ACC112 (cell line): Measurements from ENCODE around the gene CSNK2A3.

Source experiments
- H2AFZ ChIP-seq: fragments of 200-600 bp; sonication (generic); one replicate; pipeline ENCODE4 v1.6.0; 2017; ENCODE audit warnings: antibody characterized with exemption, low read length; ENCODE audit not compliant: unreplicated experiment
- H3K27ac ChIP-seq: fragments of 200-600 bp; sonication (generic); 2 replicates; pipeline ENCODE4 v1.5.1; 2014; ENCODE audit warnings: low read depth, mild to moderate bottlenecking, antibody characterized with exemption, low read length, moderate library complexity
- H3K27me3 ChIP-seq: fragments of 200-600 bp; sonication (generic); 2 replicates; pipeline ENCODE4 v1.6.1; 2014; ENCODE audit warnings: mild to moderate bottlenecking, antibody characterized with exemption, low read length, moderate library complexity, mixed read lengths; ENCODE audit not compliant: insufficient read depth
- H3K36me3 ChIP-seq: fragments of 200-600 bp; sonication (generic); 2 replicates; pipeline ENCODE4 v1.6.1; 2016; ENCODE audit warnings: mild to moderate bottlenecking, antibody characterized with exemption, low read length, moderate library complexity, mixed read lengths; ENCODE audit not compliant: insufficient read depth
- H3K4me1 ChIP-seq: fragments of 200-600 bp; sonication (generic); one replicate; pipeline ENCODE4 v1.6.1; 2016; ENCODE audit warnings: low read length, mixed read lengths; ENCODE audit not compliant: insufficient read depth, unreplicated experiment, control insufficient read depth
- H3K4me3 ChIP-seq: fragments of 200-600 bp; sonication (generic); 2 replicates; pipeline ENCODE4 v1.5.1; 2014; ENCODE audit warnings: mild to moderate bottlenecking, low read depth, low read length
- H3K79me2 ChIP-seq: fragments of 200-600 bp; sonication (generic); one replicate; pipeline ENCODE4 v1.6.0; 2016; ENCODE audit warnings: low read length; ENCODE audit not compliant: control insufficient read depth, unreplicated experiment, insufficient read depth

Gene CSNK2A3

GRCh38 chr11:11316651-11317230, 36.3 kb downstream of the CSNK2A3 start:
- peaks cover 11% of the 10 kb centered on the region for H3K4me1 ChIP-seq
- H3K36me3 ChIP-seq, result no peaks in the 10 kb centered on the region
- no peaks in the 10 kb centered on the region for H3K27me3 ChIP-seq
- H3K79me2 ChIP-seq, result no peaks in the 10 kb centered on the region
- H3K27ac ChIP-seq, result no peak overlapping the region
- no peak overlapping the region for H3K4me3 ChIP-seq
- H2AFZ ChIP-seq, result no peak overlapping the region

GRCh38 chr11:11313902-11314692, 39.0 kb downstream of the CSNK2A3 start:
- Histone ChIP-seq H3K36me3 (no peaks in the 10 kb centered on the region), H3K4me1 (peaks cover 11% of the 10 kb centered on the region), H3K4me3 (no peak overlapping the region), H2AFZ (no peak overlapping the region), H3K79me2 (no peaks in the 10 kb centered on the region), H3K27ac (peak overlapping the region; percentile 32; the same call in 1 of the 2 replicates), H3K27me3 (no peaks in the 10 kb centered on the region)

GRCh38 chr11:11313426-11313825, 39.6 kb downstream of the CSNK2A3 start:
- H2AFZ ChIP-seq, result no peak overlapping the region
- no peaks in the 10 kb centered on the region for H3K27me3 ChIP-seq
- H3K27ac ChIP-seq, result peak overlapping the region; percentile 32; the same call in 1 of the 2 replicates
- no peaks in the 10 kb centered on the region for H3K36me3 ChIP-seq
- H3K79me2 ChIP-seq, result no peaks in the 10 kb centered on the region
- H3K4me3 ChIP-seq, result no peak overlapping the region
- H3K4me1 ChIP-seq, result peaks cover 11% of the 10 kb centered on the region

GRCh38 chr11:11312738-11313137, 40.3 kb downstream of the CSNK2A3 start:
- Histone ChIP-seq H2AFZ (no peak overlapping the region), H3K4me3 (no peak overlapping the region), H3K36me3 (no peaks in the 10 kb centered on the region), H3K4me1 (peaks cover 11% of the 10 kb centered on the region), H3K79me2 (no peaks in the 10 kb centered on the region), H3K27ac (no peak overlapping the region), H3K27me3 (peaks cover under 1% of the 10 kb centered on the region; the same call in 1 of the 2 replicates)

- Histone ChIP-seq H3K36me3 (no peaks in the 10 kb centered on the region), H2AFZ (no peak overlapping the region), H3K4me3 (no peak overlapping the region), H3K27me3 (peaks cover 3% of the 10 kb centered on the region), H3K4me1 (peaks cover 11% of the 10 kb centered on the region), H3K27ac (no peak overlapping the region), H3K79me2 (no peaks in the 10 kb centered on the region)
Measured at GRCh38 chr11:11311169-11311568, 41.9 kb downstream of the CSNK2A3 start.

- no peak overlapping the region for H3K27ac ChIP-seq
- peaks cover 3% of the 10 kb centered on the region for H3K27me3 ChIP-seq
- H3K36me3 ChIP-seq, result no peaks in the 10 kb centered on the region
- no peak overlapping the region for H2AFZ ChIP-seq
- H3K4me3 ChIP-seq, result no peak overlapping the region
- H3K79me2 ChIP-seq, result no peaks in the 10 kb centered on the region
- peaks cover 11% of the 10 kb centered on the region for H3K4me1 ChIP-seq
Measured at GRCh38 chr11:11309906-11310305, 43.1 kb downstream of the CSNK2A3 start.

- no peak overlapping the region for H3K27ac ChIP-seq
- no peak overlapping the region for H2AFZ ChIP-seq
- no peaks in the 10 kb centered on the region for H3K36me3 ChIP-seq
- peaks cover 3% of the 10 kb centered on the region for H3K27me3 ChIP-seq
- H3K4me1 ChIP-seq, result peaks cover 5% of the 10 kb centered on the region
- no peak overlapping the region for H3K4me3 ChIP-seq
- no peaks in the 10 kb centered on the region for H3K79me2 ChIP-seq
Measured at GRCh38 chr11:11308249-11308648, 44.8 kb downstream of the CSNK2A3 start.

- Histone ChIP-seq H2AFZ (no peak overlapping the region), H3K27me3 (peaks cover 3% of the 10 kb centered on the region), H3K79me2 (no peaks in the 10 kb centered on the region), H3K27ac (no peak overlapping the region), H3K4me3 (no peak overlapping the region), H3K4me1 (no peaks in the 10 kb centered on the region), H3K36me3 (no peaks in the 10 kb centered on the region)
Measured at GRCh38 chr11:11306855-11307254, 46.2 kb downstream of the CSNK2A3 start.

GRCh38 chr11:11304550-11304949, 48.5 kb downstream of the CSNK2A3 start:
- no peaks in the 10 kb centered on the region for H3K79me2 ChIP-seq
- no peak overlapping the region for H3K27ac ChIP-seq
- H3K4me3 ChIP-seq, result no peak overlapping the region
- peaks cover 10% of the 10 kb centered on the region for H3K27me3 ChIP-seq
- no peak overlapping the region for H2AFZ ChIP-seq
- no peaks in the 10 kb centered on the region for H3K36me3 ChIP-seq
- no peaks in the 10 kb centered on the region for H3K4me1 ChIP-seq

GRCh38 chr11:11302565-11302964, 50.5 kb downstream of the CSNK2A3 start:
- no peak overlapping the region for H2AFZ ChIP-seq
- no peaks in the 10 kb centered on the region for H3K4me1 ChIP-seq
- no peak overlapping the region for H3K27ac ChIP-seq
- H3K27me3 ChIP-seq, result peaks cover 11% of the 10 kb centered on the region
- H3K4me3 ChIP-seq, result no peak overlapping the region
- H3K79me2 ChIP-seq, result no peaks in the 10 kb centered on the region
- H3K36me3 ChIP-seq, result no peaks in the 10 kb centered on the region
